A673 (cell line): ENCODE results near the gene HIBCH. TPM values are rescaled to one million over a fixed set of nuclear protein-coding genes. Genes with fewer than 3 reads are reported as not detected.
"Not testable (repeated sequence)": the region's sequence is repeated elsewhere in the genome, so short reads cannot be mapped to it uniquely, and the experiment has no call there.

ENCODE experiments used
- BruUV-seq: library from RNA; stranded (reverse); fragments of 400-500 nt; replicated peaks from 2 replicates; lab custom pipeline; 2021; lab: Mats Ljungman, UMichigan
- CTCF ChIA-PET: fragments of 300-600 bp; sonication (Branson Sonifier 250); formaldehyde crosslinking; loops from one replicate; lab custom pipeline; 2022; ENCODE audit warnings: antibody characterized with exemption; lab: Charles Lee
- POLR2A ChIA-PET: fragments of 300-600 bp; sonication (Branson Sonifier 250); formaldehyde crosslinking; loops from one replicate; lab custom pipeline; 2022; ENCODE audit warnings: antibody characterized with exemption; ENCODE audit not compliant: low non-redundant PET; lab: Charles Lee
- DNase-seq: peaks from one replicate; pipeline ENCODE4 v3.0.0-alpha.2; 2015; ENCODE audit warnings: low spot score
- H3K27ac ChIP-seq: fragments of 200-600 bp; sonication (generic); 2 replicates; pipeline ENCODE4 v1.5.1; 2016; ENCODE audit warnings: mixed run types, low read depth, mild to moderate bottlenecking, mixed read lengths, antibody characterized with exemption, low read length; ENCODE audit not compliant: poor library complexity, severe bottlenecking
- H3K27me3 ChIP-seq: fragments of 200-600 bp; sonication (generic); replicated peaks from 2 replicates; pipeline ENCODE4 v1.6.1; 2017; ENCODE audit warnings: mixed run types, low read depth, mild to moderate bottlenecking, mixed read lengths, antibody characterized with exemption, low read length; ENCODE audit not compliant: insufficient read depth, poor library complexity
- H3K36me3 ChIP-seq: fragments of 200-600 bp; sonication (generic); 2 replicates; pipeline ENCODE4 v1.6.1; 2016; ENCODE audit warnings: mixed run types, mild to moderate bottlenecking, mixed read lengths, antibody characterized with exemption, low read length; ENCODE audit not compliant: insufficient read depth, poor library complexity, severe bottlenecking
- H3K4me1 ChIP-seq: fragments of 200-600 bp; sonication (generic); 2 replicates; pipeline ENCODE4 v1.6.1; 2017; ENCODE audit warnings: mixed run types, mild to moderate bottlenecking, mixed read lengths, antibody characterized with exemption, low read length; ENCODE audit not compliant: insufficient read depth, poor library complexity, severe bottlenecking
- H3K4me3 ChIP-seq: fragments of 200-600 bp; sonication (generic); 2 replicates; pipeline ENCODE4 v1.5.1; 2016; ENCODE audit warnings: low read depth, mixed run types, mild to moderate bottlenecking, mixed read lengths, low read length; ENCODE audit not compliant: poor library complexity, severe bottlenecking
- H3K9me3 ChIP-seq: fragments of 200-600 bp; sonication (generic); 2 replicates; pipeline ENCODE4 v1.6.1; 2016; ENCODE audit warnings: mixed run types, low read depth, mild to moderate bottlenecking, mixed read lengths, antibody characterized with exemption, low read length; ENCODE audit not compliant: poor library complexity, severe bottlenecking
- EZH2 ChIP-seq: fragments of 200-600 bp; sonication (generic); IDR thresholded peaks from 2 replicates; pipeline ENCODE4 v1.6.1; 2017; ENCODE audit warnings: borderline replicate concordance, low read depth, mild to moderate bottlenecking, mixed read lengths, antibody characterized with exemption, low read length; ENCODE audit not compliant: poor library complexity, severe bottlenecking
- intact Hi-C: fragments of 100-400 bp; cut with micrococcal nuclease; formaldehyde crosslinking; loops from one replicate; pipeline ENCODE4 v1.10.0; 2022; ENCODE audit not compliant: unreplicated experiment
- total RNA-seq: library from RNA; stranded (reverse); gene quantifications from 2 replicates; pipeline ENCODE4 v1.2.3, GENCODE V29; 2021
- TF ChIP-seq, protein P1 (sequence below): fragments of 300-800, 200-600 bp; sonication (generic); conservative IDR thresholded peaks from 2 replicates; pipeline ENCODE4 v1.5.1; 2017; ENCODE audit warnings: low read depth, mild to moderate bottlenecking, antibody characterized with exemption, low read length, moderate library complexity, mixed read lengths

HIBCH gene
- total RNA-seq, 1 experiment from 2014 or later: 43.3 TPM

GRCh38 chr2:190283783-190284182 lies 35.8 kb downstream of the HIBCH start:
- ChIA-PET CTCF (no interaction called here), POLR2A (no interaction called here)
- no peak for DNase-seq
- no peaks in the 10 kb centered on the region for H3K4me1 ChIP-seq
- TF ChIP-seq, protein P1, sequence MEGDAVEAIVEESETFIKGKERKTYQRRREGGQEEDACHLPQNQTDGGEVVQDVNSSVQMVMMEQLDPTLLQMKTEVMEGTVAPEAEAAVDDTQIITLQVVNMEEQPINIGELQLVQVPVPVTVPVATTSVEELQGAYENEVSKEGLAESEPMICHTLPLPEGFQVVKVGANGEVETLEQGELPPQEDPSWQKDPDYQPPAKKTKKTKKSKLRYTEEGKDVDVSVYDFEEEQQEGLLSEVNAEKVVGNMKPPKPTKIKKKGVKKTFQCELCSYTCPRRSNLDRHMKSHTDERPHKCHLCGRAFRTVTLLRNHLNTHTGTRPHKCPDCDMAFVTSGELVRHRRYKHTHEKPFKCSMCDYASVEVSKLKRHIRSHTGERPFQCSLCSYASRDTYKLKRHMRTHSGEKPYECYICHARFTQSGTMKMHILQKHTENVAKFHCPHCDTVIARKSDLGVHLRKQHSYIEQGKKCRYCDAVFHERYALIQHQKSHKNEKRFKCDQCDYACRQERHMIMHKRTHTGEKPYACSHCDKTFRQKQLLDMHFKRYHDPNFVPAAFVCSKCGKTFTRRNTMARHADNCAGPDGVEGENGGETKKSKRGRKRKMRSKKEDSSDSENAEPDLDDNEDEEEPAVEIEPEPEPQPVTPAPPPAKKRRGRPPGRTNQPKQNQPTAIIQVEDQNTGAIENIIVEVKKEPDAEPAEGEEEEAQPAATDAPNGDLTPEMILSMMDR: no peak
- no peak for TF ChIP-seq EZH2
- intact Hi-C loops: no loop called here
- no TSS peak for BruUV-seq
- peaks cover 5% of the 10 kb centered on the region for H3K36me3 ChIP-seq
- no peaks in the 10 kb centered on the region for H3K9me3 ChIP-seq
- no peak overlapping the region for H3K27ac ChIP-seq
- no peaks in the 10 kb centered on the region for H3K27me3 ChIP-seq
- no peak overlapping the region for H3K4me3 ChIP-seq

- TF ChIP-seq EZH2: no peak
- TF ChIP-seq, protein P1: no peak
- Histone ChIP-seq H3K36me3 (no peaks in the 10 kb centered on the region), H3K27ac (no peak overlapping the region), H3K27me3 (no peaks in the 10 kb centered on the region), H3K9me3 (no peaks in the 10 kb centered on the region), H3K4me3 (no peak overlapping the region), H3K4me1 (no peaks in the 10 kb centered on the region)
- intact Hi-C loops: no loop called here
- no peak for DNase-seq
- ChIA-PET CTCF (no interaction called here), POLR2A (no interaction called here)
- no TSS peak for BruUV-seq
These were observed 38.9 kb downstream of the HIBCH start for GRCh38 chr2:190280565-190281350.

DNA sequence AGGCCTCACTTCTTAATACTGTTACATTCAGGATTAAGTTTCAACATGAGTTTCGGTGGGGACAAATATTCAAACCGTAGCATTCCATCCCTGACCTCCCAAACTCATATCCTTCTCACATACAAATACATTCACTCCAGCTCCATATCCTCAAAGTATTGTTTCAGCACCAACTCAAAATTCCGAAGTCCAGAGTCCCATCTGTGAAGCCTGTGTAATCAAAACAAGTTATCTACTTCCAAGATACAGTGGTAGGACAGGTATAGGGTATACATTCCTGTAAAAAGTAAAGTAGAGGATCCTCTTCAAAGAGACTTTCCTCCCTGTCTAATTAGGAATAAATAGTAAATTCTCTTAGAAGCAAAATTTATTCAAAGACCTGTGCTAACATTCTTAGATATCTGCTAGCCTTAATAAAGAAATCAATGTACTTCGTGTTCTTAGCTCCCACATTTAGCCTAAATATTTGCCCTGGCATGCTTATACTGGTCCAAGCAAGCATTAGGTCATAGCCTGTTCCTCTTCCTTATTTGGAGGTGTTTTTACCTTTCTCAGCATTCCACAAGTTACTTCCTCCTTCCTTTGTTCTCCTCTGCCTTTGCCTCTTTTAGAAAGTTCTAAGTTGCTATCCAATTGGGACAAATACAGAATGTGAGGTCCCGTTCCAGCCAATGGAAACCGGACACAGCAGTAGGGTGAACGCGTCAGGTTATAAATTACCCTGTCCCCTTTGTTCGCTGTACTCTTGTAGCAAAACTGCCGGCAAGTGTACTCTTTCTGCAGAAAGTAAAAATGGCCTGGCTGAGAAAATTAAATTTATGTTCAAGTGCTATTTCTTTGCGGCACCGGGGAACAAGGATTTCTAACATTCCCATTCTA lies 40.1 kb downstream of the HIBCH start:
- H3K4me1 ChIP-seq, H3K36me3 ChIP-seq, H3K27ac ChIP-seq, CTCF ChIA-PET, intact Hi-C loops, H3K9me3 ChIP-seq, H3K4me3 ChIP-seq, DNase-seq, BruUV-seq, POLR2A ChIA-PET, H3K27me3 ChIP-seq: not testable (repeated sequence)
